Stimulated activated naive CD8-positive, alpha-beta T cell treated with anti-CD3 and anti-CD28 coated beads, Interleukin-15, Interleukin-2, amounts not matched to agents 100 ng/mL and 50 ng/mL, for 24 hours (primary cell): Measurements from ENCODE around the gene RBM39.
A peak's percentile ranks its signal among the peaks of the same experiment; 100 is the strongest.
"Not testable (repeated sequence)": the region's sequence is repeated elsewhere in the genome, so short reads cannot be mapped to it uniquely, and the experiment has no call there.

ENCODE experiments used
- H3K27ac Mint-ChIP-seq: one replicate; pipeline ENCODE4 v1.8.0; 2021; ENCODE audit warnings: mild to moderate bottlenecking, mixed read lengths
- H3K27me3 Mint-ChIP-seq: one replicate; pipeline ENCODE4 v1.8.0; 2021; ENCODE audit warnings: mixed read lengths
- H3K36me3 Mint-ChIP-seq: one replicate; pipeline ENCODE4 v1.8.0; 2021; ENCODE audit warnings: low read depth, mixed read lengths
- H3K4me1 Mint-ChIP-seq: one replicate; pipeline ENCODE4 v1.8.0; 2021; ENCODE audit warnings: low read depth, mixed read lengths
- H3K4me3 Mint-ChIP-seq: one replicate; pipeline ENCODE4 v1.8.0; 2021; ENCODE audit warnings: mild to moderate bottlenecking, mixed read lengths
- H3K9me3 Mint-ChIP-seq: one replicate; pipeline ENCODE4 v1.8.0; 2021; ENCODE audit warnings: mixed read lengths

Gene RBM39

DNA sequence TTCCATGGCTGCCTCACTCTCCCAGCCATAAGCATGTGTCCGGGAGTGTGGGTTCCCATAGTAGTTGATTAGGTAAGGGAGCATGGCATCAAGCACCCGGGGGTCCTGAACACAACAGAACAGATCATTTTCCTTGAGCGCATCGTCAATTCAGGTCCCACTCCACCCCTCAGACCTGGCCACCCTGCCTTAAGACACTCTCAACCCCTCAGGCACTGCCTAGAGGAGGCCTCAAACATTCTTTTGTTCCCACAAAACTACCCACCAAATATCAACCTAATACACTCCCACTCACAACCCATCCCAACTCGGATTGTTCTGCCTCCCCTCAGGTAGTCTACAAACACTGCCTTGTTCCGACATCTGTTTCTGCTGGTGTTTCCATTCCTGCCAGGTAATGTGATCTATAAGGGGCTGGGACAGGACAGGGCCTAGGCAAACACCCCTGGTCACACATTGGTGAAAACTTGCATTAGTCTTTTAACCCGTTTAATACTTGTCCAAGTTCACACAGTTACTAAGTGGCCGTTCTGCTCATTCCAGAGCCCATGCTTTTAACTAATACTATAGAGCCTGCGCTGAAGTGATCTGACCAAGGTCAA lies 44.3 kb downstream of the RBM39 start:
- H3K36me3 Mint-ChIP-seq: peaks cover 42% of the 10 kb centered on the region
- H3K27me3 Mint-ChIP-seq: no peaks in the 10 kb centered on the region
- H3K27ac Mint-ChIP-seq: peak overlapping the region; percentile 91
- H3K9me3 Mint-ChIP-seq: no peaks in the 10 kb centered on the region
- H3K4me1 Mint-ChIP-seq: peaks cover 38% of the 10 kb centered on the region
- peak overlapping the region; percentile 95 for H3K4me3 Mint-ChIP-seq

DNA sequence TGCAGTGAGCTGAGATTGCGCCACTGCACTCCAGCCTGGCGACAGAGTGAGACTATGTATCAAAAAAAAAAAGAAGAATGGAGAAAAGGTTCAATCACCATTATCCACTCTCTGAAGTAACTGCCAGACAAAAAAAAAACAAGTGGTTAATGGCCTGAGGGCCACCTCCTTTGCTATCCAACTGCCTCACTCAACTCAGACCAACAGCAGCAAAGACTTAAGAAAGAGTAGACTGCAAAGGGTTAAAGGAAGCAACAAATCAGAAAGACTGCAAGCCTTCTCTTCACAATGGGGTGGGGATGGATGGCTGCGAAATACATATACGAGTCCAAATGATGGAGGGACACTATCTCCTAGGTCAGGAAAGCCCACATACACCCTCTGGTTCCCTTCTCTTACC lies 46.1 kb downstream of the RBM39 start:
- Mint-ChIP-seq H3K27ac (no peak overlapping the region), H3K4me1 (peaks cover 30% of the 10 kb centered on the region), H3K4me3 (no peak overlapping the region), H3K9me3 (no peaks in the 10 kb centered on the region), H3K27me3 (no peaks in the 10 kb centered on the region), H3K36me3 (peaks cover 29% of the 10 kb centered on the region)

DNA sequence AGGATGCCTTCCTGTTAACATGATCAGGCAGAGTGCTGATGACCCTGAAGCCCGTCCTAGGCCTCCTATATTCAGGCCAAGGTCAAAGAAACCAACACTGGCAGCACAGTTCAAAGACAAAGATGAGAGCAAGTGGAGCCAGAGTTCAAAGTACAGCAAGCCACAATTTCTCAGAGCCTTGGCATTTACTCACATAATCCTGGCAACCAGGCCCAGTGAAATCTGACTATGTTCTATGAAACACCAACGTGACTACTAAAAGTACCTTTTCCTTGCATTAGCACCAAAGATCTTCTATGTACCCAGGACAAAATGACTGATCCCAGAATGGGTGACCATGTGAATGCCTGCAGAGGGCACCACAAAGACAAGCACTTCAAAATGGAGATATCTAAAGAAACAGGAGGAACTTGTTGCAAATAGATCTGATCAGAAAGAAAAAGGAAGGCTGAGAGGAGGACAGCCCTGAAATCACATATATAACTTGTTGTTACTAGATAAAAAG lies 46.8 kb downstream of the RBM39 start:
- Mint-ChIP-seq H3K9me3 (no peaks in the 10 kb centered on the region), H3K4me1 (peaks cover 23% of the 10 kb centered on the region), H3K27me3 (no peaks in the 10 kb centered on the region), H3K36me3 (peaks cover 28% of the 10 kb centered on the region), H3K4me3 (no peak overlapping the region), H3K27ac (peak overlapping the region; percentile 23)

DNA sequence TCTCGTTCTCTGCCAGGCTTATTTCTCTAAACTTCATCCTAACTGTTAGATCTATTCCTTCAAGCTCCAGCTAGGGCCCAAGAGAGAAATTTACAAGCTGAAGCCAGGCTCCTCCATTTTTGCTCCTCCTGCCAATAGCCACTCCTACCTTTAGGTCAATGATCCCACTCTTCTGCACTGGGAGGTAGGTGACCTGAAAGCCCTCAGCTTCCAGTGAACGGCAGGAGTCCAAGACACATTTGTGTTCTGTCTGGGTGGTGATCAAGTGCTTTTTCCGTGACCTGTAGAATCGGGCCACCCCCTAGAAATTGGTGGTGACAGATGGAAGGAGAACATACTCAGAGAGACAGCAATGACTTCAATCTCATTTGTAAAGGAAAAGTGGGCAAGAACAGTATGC lies 51.8 kb downstream of the RBM39 start:
- H3K9me3 Mint-ChIP-seq: no peaks in the 10 kb centered on the region
- peaks cover 34% of the 10 kb centered on the region for H3K36me3 Mint-ChIP-seq
- H3K27ac Mint-ChIP-seq: no peak overlapping the region
- no peaks in the 10 kb centered on the region for H3K4me1 Mint-ChIP-seq
- no peak overlapping the region for H3K4me3 Mint-ChIP-seq
- H3K27me3 Mint-ChIP-seq: no peaks in the 10 kb centered on the region

DNA sequence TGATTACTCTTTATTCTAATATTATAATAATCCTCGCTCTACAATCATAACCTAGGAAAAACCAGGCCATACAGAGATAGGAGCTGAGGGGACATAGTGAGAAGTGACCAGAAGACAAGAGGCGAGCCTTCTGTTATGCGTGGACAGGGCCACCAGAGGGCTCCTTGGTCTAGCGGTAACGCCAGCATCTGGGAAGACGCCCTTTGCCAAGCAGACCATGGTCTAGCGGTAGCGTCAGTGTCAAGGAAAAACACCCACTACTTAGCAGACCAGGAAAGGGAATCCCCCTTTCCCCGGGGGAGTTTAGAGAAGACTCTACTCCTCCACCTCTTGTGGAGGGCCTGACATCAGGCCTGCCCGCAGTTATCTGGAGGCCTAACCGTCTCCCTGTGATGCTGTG lies 55.2 kb downstream of the RBM39 start:
- peaks cover 27% of the 10 kb centered on the region for H3K36me3 Mint-ChIP-seq
- H3K4me3 Mint-ChIP-seq, H3K27ac Mint-ChIP-seq, H3K4me1 Mint-ChIP-seq, H3K27me3 Mint-ChIP-seq, H3K9me3 Mint-ChIP-seq: not testable (repeated sequence)

DNA sequence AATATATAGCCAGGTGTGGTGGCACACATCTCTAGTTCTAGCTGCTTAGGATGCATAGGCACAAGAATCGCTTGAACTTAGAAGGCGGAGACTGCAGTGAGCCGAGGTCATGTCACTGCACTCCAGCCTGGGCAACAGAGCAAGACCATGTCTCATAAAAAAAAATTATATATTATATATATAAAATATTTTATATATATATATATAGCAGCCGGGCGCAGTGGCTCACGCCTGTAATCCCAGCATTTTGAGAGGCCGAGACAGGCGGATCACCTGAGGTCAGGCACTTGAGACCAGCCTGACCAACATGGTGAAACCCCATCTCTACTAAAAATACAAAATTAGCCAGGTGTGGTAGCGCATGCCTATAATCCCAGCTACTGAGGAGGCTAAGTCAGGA lies 56.7 kb downstream of the RBM39 start:
- H3K27ac Mint-ChIP-seq: not testable (repeated sequence)

DNA sequence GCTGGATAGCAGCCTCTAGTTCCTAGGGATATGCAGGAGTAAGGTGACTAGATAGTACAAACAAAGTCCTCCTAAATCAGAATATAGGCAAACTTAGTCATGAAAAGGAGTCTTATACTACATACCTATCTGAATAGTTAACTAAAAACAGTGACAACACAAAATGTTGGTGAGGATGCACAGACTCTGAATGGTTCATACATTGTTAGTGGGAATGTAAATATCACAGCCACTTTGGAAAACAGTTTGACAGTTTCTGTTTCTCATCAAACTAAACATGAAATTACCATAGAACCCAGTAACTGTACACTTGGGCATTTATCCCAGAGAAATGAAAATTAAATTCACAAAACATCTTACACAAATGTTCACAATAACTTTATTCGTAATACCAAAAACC lies 60.1 kb downstream of the RBM39 start:
- peaks cover 22% of the 10 kb centered on the region for H3K36me3 Mint-ChIP-seq
- peaks cover 4% of the 10 kb centered on the region for H3K4me1 Mint-ChIP-seq
- no peaks in the 10 kb centered on the region for H3K9me3 Mint-ChIP-seq
- H3K27ac Mint-ChIP-seq: no peak overlapping the region
- no peak overlapping the region for H3K4me3 Mint-ChIP-seq
- H3K27me3 Mint-ChIP-seq: no peaks in the 10 kb centered on the region

More for the DNA sequence above, 56.7 kb downstream of the RBM39 start:
- H3K27me3 Mint-ChIP-seq, H3K9me3 Mint-ChIP-seq, H3K4me3 Mint-ChIP-seq, H3K4me1 Mint-ChIP-seq: not testable (repeated sequence)
- H3K36me3 Mint-ChIP-seq: peaks cover 25% of the 10 kb centered on the region

DNA sequence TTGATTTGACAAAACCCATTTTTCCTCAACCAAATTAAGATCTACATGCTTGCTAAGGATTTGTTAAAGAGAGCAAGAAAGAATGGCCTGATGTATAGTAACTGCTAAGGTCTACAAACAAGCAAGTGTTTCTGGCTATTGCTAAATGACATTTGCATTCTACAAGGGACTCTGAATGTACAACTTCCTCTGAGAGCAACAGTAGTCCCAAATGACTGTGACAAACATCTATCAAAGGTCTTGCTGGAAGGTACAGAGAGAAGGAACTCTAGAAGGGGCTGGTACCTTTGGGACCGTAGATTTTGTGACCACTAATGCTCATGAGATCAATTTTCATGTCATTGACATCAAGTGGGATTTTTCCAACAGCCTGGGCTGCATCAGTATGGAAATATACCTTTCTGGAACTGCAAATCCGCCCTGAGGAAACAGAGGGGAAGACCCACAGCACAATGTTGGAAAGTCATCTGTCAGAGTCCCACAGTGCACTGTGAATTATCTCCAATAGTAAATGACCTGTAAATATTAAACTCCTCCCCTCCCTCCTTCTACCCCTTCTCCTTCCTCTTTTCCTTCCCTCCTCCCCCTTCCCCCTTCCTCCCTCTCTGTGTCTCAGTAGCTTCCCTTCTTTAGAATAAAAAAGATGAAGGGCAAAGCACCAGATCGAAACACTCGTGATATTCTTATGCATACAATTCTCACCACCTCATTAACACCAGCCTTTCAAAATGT lies 61.4 kb downstream of the RBM39 start:
- H3K9me3 Mint-ChIP-seq: no peaks in the 10 kb centered on the region
- H3K36me3 Mint-ChIP-seq: peaks cover 22% of the 10 kb centered on the region
- H3K27me3 Mint-ChIP-seq: no peaks in the 10 kb centered on the region
- H3K27ac Mint-ChIP-seq: no peak overlapping the region
- peaks cover 4% of the 10 kb centered on the region for H3K4me1 Mint-ChIP-seq
- H3K4me3 Mint-ChIP-seq: no peak overlapping the region

DNA sequence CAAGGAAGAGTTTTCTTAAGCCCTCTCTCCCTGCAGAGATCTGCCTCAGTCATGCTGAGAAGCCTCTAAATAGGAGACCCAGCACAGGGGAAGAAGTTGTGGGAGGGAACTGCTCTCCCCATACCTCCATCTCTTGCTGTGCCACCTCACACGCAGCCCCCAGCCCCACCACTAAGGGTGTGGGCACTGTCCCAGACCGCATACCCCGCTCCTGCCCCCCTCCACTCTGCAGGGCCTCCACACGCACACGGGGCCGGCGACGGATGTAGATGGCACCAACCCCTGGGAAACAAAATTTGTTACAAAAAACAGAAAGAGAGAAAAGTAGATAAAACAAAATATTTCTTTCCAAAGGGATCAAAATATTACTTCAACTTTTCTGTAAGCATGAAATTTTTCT lies 67.1 kb downstream of the RBM39 start:
- Mint-ChIP-seq H3K9me3 (no peaks in the 10 kb centered on the region), H3K4me1 (no peaks in the 10 kb centered on the region), H3K4me3 (no peak overlapping the region), H3K27ac (no peak overlapping the region), H3K36me3 (peaks cover 50% of the 10 kb centered on the region), H3K27me3 (no peaks in the 10 kb centered on the region)

DNA sequence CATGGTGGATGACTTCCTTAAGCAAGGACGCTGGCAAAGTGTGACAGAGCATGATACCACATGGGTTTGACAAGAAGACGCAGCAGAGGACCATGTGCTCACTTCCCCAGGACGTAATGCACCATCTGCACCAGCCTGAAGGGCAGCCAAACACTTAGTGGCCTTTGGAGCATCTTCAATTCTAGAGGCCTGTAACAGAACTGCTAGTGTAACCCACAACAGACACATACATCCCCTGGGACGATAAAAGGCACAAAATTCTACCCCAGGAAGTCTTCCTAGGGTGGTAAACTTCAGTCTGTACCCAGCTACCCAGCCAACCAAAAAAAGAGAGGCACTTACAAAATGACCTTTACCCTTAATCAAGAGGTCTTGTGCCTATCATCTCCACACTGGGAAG lies 68.2 kb downstream of the RBM39 start:
- no peaks in the 10 kb centered on the region for H3K27me3 Mint-ChIP-seq
- H3K27ac Mint-ChIP-seq: no peak overlapping the region
- no peaks in the 10 kb centered on the region for H3K4me1 Mint-ChIP-seq
- H3K36me3 Mint-ChIP-seq: peaks cover 47% of the 10 kb centered on the region
- no peak overlapping the region for H3K4me3 Mint-ChIP-seq
- no peaks in the 10 kb centered on the region for H3K9me3 Mint-ChIP-seq

DNA sequence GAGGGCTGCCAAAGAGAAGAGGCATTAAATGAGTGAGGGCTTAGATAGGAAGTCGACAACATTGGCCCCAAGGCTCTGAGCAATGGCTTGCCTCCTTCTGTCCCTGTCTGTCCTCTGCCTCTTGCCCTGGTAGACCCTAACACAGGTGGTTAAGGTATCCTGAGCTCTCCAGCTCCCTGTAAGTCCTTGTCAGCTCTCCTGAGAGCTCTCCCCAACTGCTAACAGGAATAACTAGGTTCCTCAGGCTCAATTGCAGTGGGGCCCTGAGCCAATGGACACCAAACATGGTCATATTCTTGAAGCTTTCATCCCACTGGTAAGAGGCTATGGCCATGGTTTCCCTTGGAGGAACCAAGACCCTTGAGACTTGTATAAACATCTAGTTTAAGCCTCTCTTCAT lies 72.4 kb downstream of the RBM39 start:
- Mint-ChIP-seq H3K27me3 (no peaks in the 10 kb centered on the region), H3K36me3 (peaks cover 46% of the 10 kb centered on the region), H3K27ac (no peak overlapping the region), H3K4me1 (peaks cover 5% of the 10 kb centered on the region), H3K9me3 (no peaks in the 10 kb centered on the region), H3K4me3 (no peak overlapping the region)

DNA sequence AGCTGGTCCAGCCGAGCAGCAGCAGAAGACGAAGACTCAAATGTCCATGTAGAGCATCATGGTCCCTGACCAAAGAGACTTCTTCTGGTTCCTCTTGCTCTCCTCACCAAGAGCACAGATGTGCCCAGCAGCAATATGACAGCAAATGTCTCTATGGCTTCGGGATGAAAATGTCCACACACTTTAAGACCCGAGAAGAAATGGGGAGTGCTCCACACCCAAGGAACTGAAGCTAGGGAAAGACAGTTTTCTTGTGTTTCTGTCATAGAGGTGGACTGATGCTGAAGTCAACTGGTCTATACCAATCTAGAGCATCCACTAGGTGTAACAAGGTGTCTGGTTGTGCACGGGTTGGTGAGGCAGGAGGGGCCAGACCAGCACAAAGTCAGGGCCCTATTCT lies 72.8 kb downstream of the RBM39 start:
- Mint-ChIP-seq H3K9me3 (no peaks in the 10 kb centered on the region), H3K27me3 (no peaks in the 10 kb centered on the region), H3K27ac (no peak overlapping the region), H3K36me3 (peaks cover 47% of the 10 kb centered on the region), H3K4me3 (no peak overlapping the region), H3K4me1 (peaks cover 5% of the 10 kb centered on the region)

DNA sequence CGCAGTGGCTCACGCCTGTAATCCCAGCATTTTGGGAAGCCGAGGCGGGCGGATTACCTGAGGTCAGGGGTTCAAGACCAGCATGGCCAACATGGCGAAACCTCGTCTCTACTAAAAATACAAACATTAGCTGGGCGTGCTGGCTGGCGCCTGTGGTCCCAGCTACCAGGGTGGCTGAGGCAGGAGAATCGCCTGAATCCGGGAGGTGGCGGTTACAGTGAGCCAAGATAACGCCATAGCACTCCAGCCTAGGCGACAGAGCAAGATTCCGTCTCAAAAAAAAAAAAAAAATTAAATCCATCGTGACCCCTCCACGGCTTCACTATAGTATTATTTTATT lies 76.1 kb downstream of the RBM39 start:
- Mint-ChIP-seq H3K9me3 (no peaks in the 10 kb centered on the region), H3K27ac (peak overlapping the region; percentile 41), H3K27me3 (no peaks in the 10 kb centered on the region), H3K36me3 (peaks cover 52% of the 10 kb centered on the region), H3K4me3 (no peak overlapping the region), H3K4me1 (peaks cover 32% of the 10 kb centered on the region)

DNA sequence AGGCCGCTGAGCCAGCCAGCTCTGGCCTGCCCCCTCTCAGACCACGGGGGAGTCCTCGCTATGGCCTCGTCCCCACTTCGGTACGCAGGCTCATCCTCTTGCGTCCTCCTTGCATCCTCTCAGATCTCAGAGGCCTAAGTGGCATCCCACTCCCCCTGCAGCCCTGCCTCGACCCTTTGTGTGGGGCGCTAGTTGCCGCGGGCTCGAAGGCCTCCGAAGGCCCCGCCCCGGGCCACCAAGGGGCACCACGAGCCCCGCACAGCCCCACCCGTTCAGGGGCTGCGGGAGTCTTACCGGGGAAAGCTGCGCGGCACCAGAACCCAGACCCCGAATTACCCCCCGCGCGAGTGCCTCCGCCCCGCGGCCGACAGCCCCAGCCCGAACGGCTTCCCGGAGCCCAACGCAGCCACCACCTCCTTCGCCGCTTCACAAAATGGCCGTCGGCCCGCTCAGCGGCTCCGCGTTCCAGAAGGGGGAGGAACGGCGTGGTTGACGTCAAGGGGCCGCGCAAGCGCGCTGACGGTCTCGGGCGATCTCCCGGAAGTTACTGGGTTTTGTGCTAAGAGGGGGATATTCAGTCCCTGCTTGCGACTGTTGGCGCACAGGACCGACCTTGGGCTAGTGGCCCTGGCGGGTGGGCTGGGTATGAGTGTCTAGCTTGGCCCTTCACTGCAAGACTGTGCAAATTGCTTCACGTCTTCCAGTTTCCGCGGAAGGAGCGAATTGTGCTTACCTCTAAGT lies 77.4 kb downstream of the RBM39 start, which contains the start of the genes CPNE1 and RBM12:
CPNE1 (minus strand) TSS at position 435 of the 741 bp plus-strand sequence. CDS start 31,977 bp downstream, outside the sequence.
RBM12 (minus strand) TSS at position 435 of the 741 bp plus-strand sequence. CDS start 9,578 bp downstream, outside the sequence.
- peak within 1 kb of the TSS; percentile 96 for H3K27ac Mint-ChIP-seq
- peaks cover 51% of the 10 kb centered on the region for H3K36me3 Mint-ChIP-seq
- peaks cover 45% of the 10 kb centered on the region for H3K4me1 Mint-ChIP-seq
- H3K4me3 Mint-ChIP-seq: peak within 1 kb of the TSS; percentile 98
- H3K27me3 Mint-ChIP-seq: no peaks in the 10 kb centered on the region
- H3K9me3 Mint-ChIP-seq: no peaks in the 10 kb centered on the region
